HG02840 (cell line): ENCODE results near the gene OR56A4.

ENCODE experiments used
- ATAC-seq: cut with Tn5 transposase; IDR thresholded peaks from one replicate; pipeline ENCODE4 v1.9.1; 2021; ENCODE audit warnings: mild to moderate bottlenecking, moderate library complexity, moderate number of reproducible peaks; ENCODE audit not compliant: unreplicated experiment, low FRiP score

The OR56A4 gene

DNA sequence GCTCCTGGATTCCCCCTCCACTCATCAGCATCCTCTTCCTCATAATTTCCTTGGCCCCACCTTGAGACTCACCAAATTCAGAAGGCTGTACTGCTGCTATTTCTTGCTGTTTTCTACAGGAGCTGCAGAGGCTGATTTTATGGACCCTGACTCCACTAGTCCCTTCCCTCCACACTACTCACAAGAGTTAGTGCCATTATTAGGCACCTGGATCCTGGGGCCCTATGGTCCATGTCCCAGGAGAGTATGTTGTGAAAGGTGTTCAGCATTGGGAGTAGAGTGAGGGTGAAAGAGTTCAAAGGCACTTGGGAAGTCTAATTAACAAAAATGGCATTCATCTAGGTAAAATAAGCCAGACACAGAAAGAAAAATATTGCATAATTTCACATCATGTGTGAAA is at the start of gene OR56A4:
Gene OR56A4 (minus strand): TSS at position 101 of the 400 bp plus-strand sequence. CDS start 3,954 bp downstream, outside the sequence.
- ATAC-seq, result no peak

GRCh38 chr11:6055569-6055968 is 48.8 kb upstream of the OR56A4 start:
- no peak for ATAC-seq

DNA sequence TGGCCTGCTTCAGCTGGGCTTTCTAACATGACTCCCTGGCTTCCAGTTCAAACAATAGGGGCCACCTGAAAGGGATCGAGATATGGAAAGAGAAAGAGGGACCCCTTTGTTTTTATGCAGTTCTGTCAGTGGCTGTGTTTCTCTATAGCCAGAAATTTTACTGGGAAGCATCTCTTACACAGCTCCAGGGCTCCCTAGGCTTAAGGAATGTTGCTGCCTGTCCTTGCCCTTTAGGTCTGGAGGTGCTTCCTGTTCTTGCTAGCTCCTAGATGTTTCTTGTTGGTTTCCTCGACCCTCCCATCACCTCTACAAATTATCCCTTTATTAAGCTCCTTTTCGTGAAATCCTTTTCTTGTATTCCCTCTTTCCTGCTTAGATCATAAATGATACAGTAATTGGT is 45.6 kb upstream of the OR56A4 start:
- no peak for ATAC-seq

DNA sequence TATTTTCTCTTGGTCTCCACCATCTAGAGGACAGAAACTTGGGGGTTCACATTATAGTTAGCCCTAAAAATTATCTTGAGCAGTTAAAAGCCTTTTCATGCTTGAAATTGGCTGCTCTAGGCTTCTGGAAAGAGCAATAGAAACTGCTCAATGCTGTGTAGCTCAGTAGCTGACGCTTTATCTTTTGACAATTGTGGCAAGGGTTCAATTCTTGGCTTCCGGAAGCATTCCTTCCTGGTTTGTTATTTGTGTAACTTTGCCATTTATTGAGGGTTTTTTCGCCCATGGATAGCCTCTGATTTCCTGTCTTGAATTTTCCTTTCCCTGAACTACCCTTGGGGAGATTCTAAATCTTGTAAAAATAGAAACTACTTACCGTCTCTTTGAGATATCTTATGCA is 34.1 kb upstream of the OR56A4 start:
- ATAC-seq, result no peak

DNA sequence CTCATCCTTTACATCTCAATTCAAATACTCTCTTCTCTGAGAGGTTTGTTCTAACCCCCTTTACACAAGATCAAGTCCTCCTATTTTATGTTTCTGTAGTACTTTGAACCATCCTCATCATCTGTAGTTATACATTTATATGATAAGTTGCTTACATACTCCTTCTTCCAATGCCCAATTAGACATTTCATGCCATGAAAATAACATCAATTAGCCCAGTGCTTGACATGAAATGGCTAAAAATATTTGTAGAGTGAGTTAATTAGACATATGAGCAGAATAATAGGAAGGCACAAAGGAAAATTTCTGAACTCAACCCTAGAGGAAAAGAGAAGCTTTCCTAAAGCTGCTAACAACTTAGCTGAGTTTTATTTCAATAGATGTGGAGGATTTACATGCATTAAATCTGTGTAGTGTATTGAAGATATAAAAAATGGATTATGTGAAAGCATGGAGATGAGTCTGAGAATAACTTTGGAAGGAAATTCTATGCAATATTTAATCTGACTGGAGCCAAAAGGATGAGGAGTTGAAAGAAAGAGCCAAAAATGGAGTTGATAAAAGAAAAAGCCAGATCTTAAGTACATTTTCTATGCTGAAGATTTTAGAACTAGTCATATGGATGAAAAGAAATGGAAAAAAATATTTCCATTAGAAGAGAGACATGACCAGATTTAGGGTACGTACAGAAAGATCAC is 24.1 kb upstream of the OR56A4 start, which contains the start of gene OR56A1:
Gene OR56A1 (minus strand): TSS at position 51 of the 698 bp plus-strand sequence. CDS start 3,066 bp downstream, outside the sequence.
- ATAC-seq, result no peak

DNA sequence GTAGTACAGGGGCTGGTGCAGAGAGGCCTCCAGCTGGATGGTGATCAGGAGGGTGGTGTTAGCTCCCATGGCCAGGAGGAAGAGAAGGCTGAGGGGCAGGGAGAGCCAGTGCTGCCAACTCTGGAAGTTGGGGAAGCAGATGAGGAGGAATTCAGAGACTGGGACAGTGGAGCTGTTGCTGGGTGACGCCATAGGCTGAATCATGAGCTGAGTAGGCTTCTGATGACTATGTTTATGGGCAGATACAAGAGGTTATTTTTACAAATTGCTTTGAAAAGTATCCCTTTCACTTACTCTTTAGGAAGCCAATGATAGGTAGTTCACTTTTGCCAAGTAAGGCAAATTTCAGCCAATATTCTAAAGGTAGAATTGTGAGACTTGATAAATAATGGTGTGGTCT is 20.8 kb upstream of the OR56A4 start:
- ATAC-seq, result no peak

GRCh38 chr11:6025056-6025455 is 18.3 kb upstream of the OR56A4 start:
- ATAC-seq, result no peak

GRCh38 chr11:6022956-6023355 is 16.2 kb upstream of the OR56A4 start:
- no peak for ATAC-seq

DNA sequence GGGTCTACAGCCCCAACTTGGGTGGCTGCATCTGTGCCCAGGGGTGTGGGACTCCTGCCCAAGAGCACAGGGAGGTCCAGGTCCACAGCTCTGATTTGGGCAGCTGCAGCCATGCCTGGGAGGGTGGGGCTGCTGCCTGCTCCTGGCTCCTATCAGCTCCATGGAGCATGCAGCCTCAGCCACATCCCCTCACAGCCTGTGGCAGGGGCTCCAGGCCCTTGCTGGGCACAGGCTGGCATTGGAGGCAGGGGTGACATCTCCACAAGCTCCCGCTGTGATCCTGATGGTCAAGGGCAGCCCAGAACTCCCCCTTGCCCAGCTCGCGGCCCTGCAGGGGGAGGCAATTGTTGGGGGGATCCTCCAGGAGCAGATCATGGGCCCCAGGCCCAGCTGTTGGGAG is 6.3 kb upstream of the OR56A4 start:
- ATAC-seq, result no peak

- ATAC-seq, result no peak
These were observed 5.4 kb upstream of the OR56A4 start for GRCh38 chr11:6012035-6012668.

- no peak for ATAC-seq
These were observed 351 bp downstream of the OR56A4 start for GRCh38 chr11:6006395-6006794.

- ATAC-seq, result no peak
These were observed 4.5 kb downstream of the OR56A4 start for GRCh38 chr11:6002202-6002699.

GRCh38 chr11:5994791-5995190 is 12.0 kb downstream of the OR56A4 start:
- no peak for ATAC-seq

DNA sequence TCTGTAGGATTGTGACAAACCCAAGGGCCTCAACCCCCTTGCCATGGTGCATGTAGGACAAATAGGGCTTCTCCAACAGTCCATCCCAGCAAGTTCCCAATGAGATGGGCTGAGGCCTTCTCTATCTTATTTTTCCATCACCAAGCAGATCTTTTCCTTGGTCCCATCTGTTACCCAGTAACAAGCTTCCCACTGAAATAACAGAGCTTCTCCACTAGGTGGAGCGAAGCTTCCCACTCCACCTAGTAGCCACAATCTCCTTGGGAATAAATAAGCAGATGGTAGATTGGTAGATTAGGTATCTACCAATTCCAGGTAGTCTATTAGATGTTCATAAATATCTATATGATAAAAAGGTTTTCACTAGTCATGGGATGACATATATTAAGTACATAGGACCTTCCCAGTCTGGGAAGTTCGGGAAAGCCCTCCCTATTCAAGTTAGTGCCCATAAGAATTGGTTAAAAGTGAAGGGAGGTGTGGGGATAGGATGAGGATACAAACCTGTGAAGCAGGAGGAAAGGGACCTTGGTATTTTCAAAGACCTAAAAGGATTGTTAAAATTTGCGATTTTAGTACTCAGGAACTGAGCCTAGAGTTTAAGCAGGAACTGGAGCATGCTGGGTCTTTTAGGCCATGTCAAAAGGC is 14.0 kb downstream of the OR56A4 start:
- ATAC-seq, result no peak

DNA sequence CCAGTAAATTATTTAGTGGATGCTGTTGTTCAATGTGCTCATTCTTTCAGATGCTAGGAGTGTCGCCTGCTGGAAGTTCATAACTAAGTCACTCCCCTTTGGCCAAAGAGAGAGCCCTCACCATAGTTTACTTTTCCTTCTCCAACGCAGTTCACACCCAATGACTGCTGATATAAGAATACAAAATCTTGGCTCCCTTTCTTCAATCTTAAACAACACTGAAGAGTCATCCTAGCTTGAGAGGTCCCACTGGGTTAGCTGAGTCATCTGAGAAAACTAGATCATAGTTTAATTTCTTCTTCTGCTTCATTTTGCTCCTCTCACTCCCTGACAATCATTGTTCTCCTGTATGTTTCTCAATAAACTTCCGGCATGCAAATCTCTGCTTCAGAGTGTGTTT is 14.6 kb downstream of the OR56A4 start:
- ATAC-seq, result no peak

DNA sequence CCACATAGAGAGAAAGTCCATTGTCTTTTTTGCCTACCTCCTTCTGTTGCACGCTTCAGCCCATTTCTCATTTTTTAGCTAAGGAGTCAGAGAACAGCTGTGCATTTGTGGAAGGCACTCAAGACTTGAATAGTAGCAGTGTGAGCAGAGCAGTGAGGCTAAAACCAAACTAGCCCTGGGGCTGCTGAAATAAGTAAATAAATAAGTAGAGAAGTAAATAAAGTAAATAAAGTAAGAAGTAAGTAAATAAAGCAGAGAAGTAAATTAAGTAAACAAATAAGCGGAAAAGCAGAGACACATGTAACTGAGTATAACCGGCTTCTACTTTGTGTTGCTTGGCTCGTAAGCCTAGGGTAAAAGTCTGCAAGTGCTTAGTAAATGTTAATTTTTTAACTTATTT is 17.5 kb downstream of the OR56A4 start:
- no peak for ATAC-seq

DNA sequence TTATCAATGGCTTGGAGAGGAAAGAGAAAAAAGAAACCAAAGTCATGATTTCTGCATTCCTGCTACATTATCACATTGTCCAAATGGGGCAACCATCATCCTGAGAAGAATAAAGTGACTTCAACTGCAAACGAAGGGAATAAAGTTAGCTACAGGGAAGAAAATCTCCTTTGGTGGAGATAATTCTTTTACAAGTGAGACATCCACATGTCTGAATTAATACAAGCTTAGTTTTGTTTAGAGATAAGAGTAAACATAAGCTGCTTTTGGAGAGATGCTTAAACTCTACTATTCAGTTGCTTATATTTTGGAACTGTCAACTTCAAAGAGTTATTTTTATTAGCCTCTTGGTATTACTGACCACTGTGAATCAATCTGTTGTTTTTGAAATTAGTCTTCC is 19.9 kb downstream of the OR56A4 start, which contains the start of gene OR52L1:
Gene OR52L1 (minus strand): TSS at position 101 of the 400 bp plus-strand sequence. CDS start 55 bp downstream, at position 46.
- no peak for ATAC-seq

GRCh38 chr11:5983443-5983842 is 23.3 kb downstream of the OR56A4 start:
- ATAC-seq, result no peak

GRCh38 chr11:5973530-5973929 is 33.2 kb downstream of the OR56A4 start:
- ATAC-seq, result no peak

GRCh38 chr11:5968394-5968793 is 38.4 kb downstream of the OR56A4 start, which contains the start of gene OR56A5:
OR56A5 (minus strand) TSS chr11:5968494; CDS start chr11:5968494, 0 bp downstream.
- no peak for ATAC-seq

GRCh38 chr11:5967708-5968107 is 39.0 kb downstream of the OR56A4 start:
- no peak for ATAC-seq
